GM19035 (cell line): ENCODE data around the gene HS2ST1.
"Not testable (repeated sequence)": the region's sequence is repeated elsewhere in the genome, so short reads cannot be mapped to it uniquely, and the experiment has no call there.

ENCODE experiments used
- ATAC-seq: cut with Tn5 transposase; IDR thresholded peaks from one replicate; pipeline ENCODE4 v1.9.1; 2021; ENCODE audit not compliant: unreplicated experiment

HS2ST1 gene

DNA sequence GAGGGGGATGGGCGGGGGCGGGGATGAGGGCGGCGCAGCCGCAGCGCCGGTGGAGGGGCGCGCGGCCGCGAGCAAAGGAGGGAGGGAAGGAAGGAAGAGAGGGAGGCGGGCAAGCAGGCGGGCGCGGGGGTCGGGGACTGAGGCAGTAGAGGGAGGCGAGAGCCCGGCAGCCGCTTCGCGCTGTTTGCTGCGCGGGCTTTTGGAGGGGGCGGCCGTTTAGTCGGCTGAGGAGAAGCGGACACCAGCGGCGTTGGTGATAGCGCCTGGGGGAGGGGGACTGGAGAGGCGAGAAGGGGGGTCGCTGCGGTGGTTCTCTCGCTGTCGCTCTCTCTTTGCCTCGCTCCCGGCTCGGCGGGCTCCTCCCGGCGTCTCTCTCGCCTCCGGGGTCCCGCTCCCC lies at the start of gene HS2ST1:
TSS of gene HS2ST1 (plus strand) at position 35 of the 397 bp plus-strand sequence.
- ATAC-seq = no peak

DNA sequence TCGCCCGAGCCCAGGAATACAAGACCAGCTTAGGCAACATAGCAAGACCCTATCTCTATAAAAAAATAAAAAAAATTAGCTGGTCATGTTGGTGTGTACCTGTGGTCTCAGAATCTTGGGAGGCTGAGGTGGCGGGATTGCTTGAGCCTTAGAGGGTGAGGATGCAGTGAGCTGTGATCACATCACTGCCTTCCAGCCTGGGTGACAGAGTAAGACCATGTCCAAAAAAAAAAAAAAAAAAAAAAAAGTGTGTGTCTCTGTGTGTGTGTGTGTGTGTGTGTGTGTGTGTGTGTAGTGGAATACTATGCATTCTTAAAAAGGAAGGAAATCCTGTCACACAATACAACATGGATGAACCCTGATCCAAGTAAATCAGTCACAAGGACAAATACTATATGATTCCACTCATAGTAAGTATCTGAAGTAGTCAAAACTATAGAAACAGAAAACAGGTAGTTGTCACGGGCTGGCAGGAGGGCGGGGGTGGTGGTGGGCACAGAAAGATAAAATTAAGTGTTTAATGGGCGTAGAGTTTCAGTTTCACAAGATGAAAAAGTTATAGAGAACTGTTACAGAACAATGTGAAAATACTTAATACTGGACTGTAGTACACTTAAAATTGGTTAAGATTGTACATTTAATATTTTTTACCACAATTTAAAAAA lies 48.3 kb upstream of the HS2ST1 start:
- ATAC-seq = no peak

- ATAC-seq = no peak
Measured at GRCh38 chr1:86866665-86867064, 47.8 kb upstream of the HS2ST1 start.

- not testable (repeated sequence) for ATAC-seq
Measured at GRCh38 chr1:86867278-86867677, 47.2 kb upstream of the HS2ST1 start.

DNA sequence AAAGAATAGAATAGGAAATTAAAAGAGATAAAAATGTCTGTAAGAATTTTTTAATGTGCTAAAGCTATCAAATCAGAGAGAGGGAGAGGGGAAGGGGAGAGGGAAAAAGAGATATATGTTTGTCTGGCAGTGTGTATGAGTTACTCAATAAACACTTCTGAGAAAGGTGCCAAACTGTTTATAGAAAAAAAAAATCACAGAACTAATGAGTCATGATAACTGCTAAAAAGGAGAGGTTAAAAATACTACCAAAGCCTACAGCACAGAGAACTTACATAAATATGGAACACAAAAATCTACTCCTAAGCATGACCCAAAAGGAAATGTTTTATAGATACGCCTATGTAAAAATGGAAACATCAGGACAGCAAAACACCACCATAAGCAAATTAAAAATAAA lies 46.0 kb upstream of the HS2ST1 start:
- ATAC-seq = no peak

DNA sequence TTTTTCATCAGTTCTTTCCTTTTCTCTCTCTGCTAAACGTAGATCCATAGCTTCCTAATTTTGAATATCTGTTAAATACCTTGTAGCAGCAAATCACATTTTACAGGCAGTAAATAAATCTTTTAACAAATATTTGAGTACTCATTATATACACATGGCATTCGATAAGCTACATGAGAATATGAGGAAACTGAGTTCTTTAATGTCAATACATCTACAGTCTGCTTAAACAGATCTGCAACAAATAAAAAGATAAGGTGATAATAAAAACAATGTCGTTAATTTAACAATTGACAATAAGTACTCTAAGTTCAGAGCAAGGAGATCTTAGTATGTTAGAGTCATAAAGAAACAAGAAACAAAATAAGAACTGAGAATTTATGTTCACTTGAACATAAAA lies 43.4 kb upstream of the HS2ST1 start:
- ATAC-seq = no peak

DNA sequence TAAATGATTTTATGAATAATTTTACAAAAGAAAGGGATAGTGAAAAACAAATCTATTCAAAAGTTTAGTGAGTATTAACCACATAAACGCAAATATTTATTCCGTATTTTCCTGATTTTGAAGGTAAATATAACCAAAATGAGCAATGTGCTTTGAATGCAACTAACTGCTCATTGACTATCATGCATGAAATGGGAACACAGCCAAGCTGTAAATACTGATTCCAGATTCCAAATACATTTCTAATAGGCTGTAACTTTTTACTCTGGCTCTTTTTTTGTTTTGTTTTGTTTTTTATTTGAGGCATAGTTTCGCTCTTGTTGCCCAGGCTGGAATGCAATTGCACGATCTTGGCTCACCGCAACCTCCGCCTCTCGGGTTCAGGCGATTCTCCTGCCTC lies 42.3 kb upstream of the HS2ST1 start:
- no peak for ATAC-seq

GRCh38 chr1:86875722-86876121 lies 38.7 kb upstream of the HS2ST1 start:
- ATAC-seq = no peak

DNA sequence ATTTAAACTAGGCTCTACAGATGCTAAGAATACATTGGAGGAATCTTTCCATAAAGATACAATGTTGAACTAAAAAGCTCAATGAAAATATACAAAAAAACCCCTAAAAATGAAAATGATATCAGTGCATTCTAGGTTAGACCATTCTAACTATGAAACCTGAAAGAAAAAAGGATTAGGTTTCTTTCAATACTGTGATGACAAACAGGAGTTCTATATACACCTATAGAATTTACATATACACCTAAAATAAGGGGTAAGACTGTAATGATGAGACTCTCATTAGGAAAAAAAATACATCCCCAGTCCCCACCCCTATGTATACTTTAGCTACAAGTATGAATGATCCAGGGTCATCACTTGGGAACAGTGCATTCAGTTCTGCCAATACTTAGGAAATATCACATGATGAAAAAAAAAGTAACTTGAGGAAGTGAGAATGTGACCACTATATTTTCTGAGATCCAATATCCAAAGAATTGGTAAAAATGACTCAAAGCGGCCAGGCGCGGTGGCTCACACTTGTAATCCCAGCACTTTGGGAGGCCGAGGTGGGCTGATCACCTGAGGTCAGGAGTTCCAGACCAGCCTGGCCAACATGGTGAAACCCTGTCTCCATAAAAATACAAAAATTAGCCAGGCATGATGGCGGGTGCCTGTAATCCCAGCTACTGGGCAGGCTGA lies 26.8 kb upstream of the HS2ST1 start:
- no peak for ATAC-seq

DNA sequence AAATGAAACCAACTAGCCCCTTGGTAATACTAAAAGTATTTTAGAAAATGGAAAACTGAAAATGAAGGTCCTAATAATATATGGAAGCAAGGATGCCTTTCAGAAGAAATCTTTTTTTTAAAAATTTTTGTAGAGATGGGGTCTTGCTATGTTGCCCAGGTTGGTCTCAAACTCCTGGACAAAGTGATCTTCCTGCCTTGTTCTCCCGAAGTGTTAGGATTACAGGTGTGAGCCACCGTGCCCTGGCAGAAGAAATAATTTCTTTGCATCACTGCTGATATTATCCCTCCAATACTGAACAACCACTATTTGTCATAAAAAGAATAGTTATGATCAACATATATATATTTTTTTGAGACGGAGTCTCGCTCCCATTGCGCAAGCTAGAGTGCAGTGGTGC lies 26.1 kb upstream of the HS2ST1 start:
- no peak for ATAC-seq

GRCh38 chr1:86899401-86899800 lies 15.0 kb upstream of the HS2ST1 start:
- ATAC-seq = not testable (repeated sequence)

GRCh38 chr1:86905875-86906274 lies 8.6 kb upstream of the HS2ST1 start:
- no peak for ATAC-seq

DNA sequence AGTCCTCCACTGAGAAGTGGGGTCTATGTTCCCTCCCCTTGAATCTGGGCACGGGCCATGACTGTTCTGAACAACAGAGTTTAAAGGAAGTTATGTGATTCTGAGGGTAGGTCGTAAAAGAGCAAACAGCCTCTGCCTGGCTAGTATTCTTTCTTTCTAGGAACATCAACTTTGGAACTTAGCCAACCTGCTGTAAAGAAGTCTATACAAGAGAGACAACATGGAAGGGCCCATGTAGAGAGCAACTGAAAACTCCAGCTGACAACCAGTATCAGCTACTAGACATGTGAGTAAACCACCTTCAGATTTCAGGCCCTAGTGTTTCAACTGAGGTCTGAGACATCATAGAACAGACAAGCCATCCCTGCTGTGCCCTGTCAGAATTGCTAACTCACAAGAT lies 8.0 kb upstream of the HS2ST1 start:
- ATAC-seq = no peak

GRCh38 chr1:86912281-86912900 lies 2.0 kb upstream of the HS2ST1 start:
- no peak for ATAC-seq

GRCh38 chr1:86913399-86913895 lies 988 bp upstream of the HS2ST1 start:
- peak; percentile 14 for ATAC-seq

- peak; percentile 82 for ATAC-seq
Measured at GRCh38 chr1:86913896-86914600, 387 bp upstream of the HS2ST1 start, which contains the start of gene SELENOF. TSS of gene SELENOF (minus strand) at chr1:86914126. CDS start at chr1:86914111, 15 bp downstream.

- ATAC-seq = peak; percentile 24
Measured at GRCh38 chr1:86914998-86915736, 732 bp downstream of the HS2ST1 start.

DNA sequence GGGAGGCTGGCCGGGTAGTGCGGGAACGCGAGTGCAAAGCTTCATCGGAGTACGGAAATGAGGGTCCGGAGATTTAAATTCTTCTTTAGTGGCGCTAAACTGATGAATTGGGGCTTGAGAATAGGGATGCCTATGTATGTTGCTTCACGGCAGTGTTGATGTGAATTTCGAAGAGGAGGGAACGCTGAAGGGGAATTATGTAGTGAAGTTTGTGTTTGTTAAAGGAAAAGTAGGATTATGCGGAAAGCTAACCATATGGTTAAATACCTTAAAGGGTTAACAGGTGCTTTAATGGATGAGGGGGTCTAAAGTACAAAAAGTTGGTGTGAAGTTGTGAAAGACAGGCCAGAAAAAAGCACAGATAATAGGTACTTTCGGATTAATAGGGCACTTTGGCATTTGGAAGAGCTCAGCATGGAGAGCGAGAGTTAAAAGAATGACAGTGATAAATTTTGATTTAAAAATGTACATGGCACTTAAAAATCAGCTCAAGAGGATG lies 1.4 kb downstream of the HS2ST1 start:
- no peak for ATAC-seq

DNA sequence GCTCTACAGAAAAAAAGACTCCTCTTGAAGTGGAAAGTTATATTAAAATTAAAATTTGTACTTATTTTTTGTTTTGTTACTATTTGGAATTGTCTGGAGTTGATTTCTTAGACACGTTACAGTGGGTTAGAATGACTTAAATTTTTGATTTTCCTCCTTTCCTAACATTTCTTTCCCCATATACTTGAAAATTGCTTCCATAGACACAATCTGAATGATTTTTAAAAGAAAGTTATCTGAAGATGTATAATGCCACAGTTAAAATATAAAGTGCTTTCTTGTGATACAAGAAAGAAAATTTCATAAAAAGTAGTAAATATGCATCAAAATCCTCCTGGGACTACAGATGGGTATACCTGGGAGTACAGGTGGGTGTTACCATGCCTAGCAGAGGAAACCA lies 2.3 kb downstream of the HS2ST1 start:
- no peak for ATAC-seq

GRCh38 chr1:86922445-86922844 lies 8.0 kb downstream of the HS2ST1 start:
- no peak for ATAC-seq
